NOMO-1 treated with DMSO at 0.1 percent for 48 hours (cell line): ENCODE measurements around the gene TBX19.
A peak's percentile ranks its signal among the peaks of the same experiment; 100 is the strongest.

Experiments
- DNase-seq: peaks from one replicate; lab custom pipeline; 2025; ENCODE audit not compliant: unreplicated experiment; lab: John Stamatoyannopoulos, UW

The TBX19 gene

GRCh38 chr1:168280296-168280927, at the start of gene TBX19:
TBX19 (plus strand) TSS chr1:168280877; CDS start chr1:168281091, 214 bp downstream.
- no peak for DNase-seq

GRCh38 chr1:168234846-168235547, 45.7 kb upstream of the TBX19 start:
- peak; percentile 15 for DNase-seq

GRCh38 chr1:168235548-168235885, 45.2 kb upstream of the TBX19 start:
- no peak for DNase-seq

GRCh38 chr1:168235937-168236336, 44.7 kb upstream of the TBX19 start:
- DNase-seq = no peak

GRCh38 chr1:168236836-168237611, 43.7 kb upstream of the TBX19 start:
- DNase-seq = no peak

GRCh38 chr1:168243198-168243597, 37.5 kb upstream of the TBX19 start:
- no peak for DNase-seq

GRCh38 chr1:168243636-168244212, 37.0 kb upstream of the TBX19 start:
- DNase-seq = no peak

- no peak for DNase-seq
Observed at GRCh38 chr1:168245042-168245441, 35.6 kb upstream of the TBX19 start.

GRCh38 chr1:168246506-168246905, 34.2 kb upstream of the TBX19 start:
- no peak for DNase-seq

GRCh38 chr1:168252204-168252733, 28.4 kb upstream of the TBX19 start:
- no peak for DNase-seq

- DNase-seq = no peak
Observed at GRCh38 chr1:168256164-168256563, 24.5 kb upstream of the TBX19 start.

- no peak for DNase-seq
Observed at GRCh38 chr1:168257397-168257796, 23.3 kb upstream of the TBX19 start.

GRCh38 chr1:168259567-168259966, 21.1 kb upstream of the TBX19 start:
- DNase-seq = no peak

- no peak for DNase-seq
Observed at GRCh38 chr1:168260393-168260792, 20.3 kb upstream of the TBX19 start.

- DNase-seq = no peak
Observed at GRCh38 chr1:168261390-168261789, 19.3 kb upstream of the TBX19 start.

GRCh38 chr1:168263130-168263529, 17.5 kb upstream of the TBX19 start:
- no peak for DNase-seq

GRCh38 chr1:168264296-168264695, 16.4 kb upstream of the TBX19 start:
- DNase-seq = no peak

- DNase-seq = no peak
Observed at GRCh38 chr1:168265596-168265995, 15.1 kb upstream of the TBX19 start.

- DNase-seq = no peak
Observed at GRCh38 chr1:168266644-168267186, 14.0 kb upstream of the TBX19 start.

- no peak for DNase-seq
Observed at GRCh38 chr1:168271636-168272035, 9.0 kb upstream of the TBX19 start.

GRCh38 chr1:168273575-168273974, 7.1 kb upstream of the TBX19 start:
- no peak for DNase-seq
